ENCODE data around the gene PPP6R1.

The PPP6R1 gene

GRCh38 chr19:55241143-55241934 is 17.5 kb downstream of the PPP6R1 start:
- Mint-ChIP-seq H3K9me3 (no peaks in the 10 kb centered on the region), H3K27ac (ENCODE audit: low read depth) (no peak overlapping the region), H3K27me3 (no peaks in the 10 kb centered on the region), H3K4me1 (peaks cover 9% of the 10 kb centered on the region), H3K4me3 (no peak overlapping the region), H3K36me3 (ENCODE audit: insufficient read depth) (peaks cover 70% of the 10 kb centered on the region)
- no peak for DNase-seq (ENCODE audit: low spot score in 2 of 2)
- no peak for ATAC-seq (replicated peaks; ENCODE audit: extremely low read depth, poor library complexity, severe bottlenecking)

DNA sequence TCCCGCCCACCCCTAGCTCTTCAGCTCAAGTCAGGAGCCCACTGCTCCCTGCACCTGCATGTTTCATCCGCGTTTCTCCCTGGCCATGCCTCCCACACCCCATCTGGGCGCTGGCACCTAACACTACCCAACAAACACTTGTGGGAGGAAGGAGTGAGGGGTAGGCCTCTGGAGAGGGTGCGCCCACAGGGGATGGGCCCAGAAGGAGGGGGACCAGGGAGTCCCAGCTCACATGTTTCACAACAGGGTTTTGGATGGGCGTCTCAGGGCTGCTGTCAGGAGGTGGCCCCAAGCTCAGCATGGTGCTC is 18.1 kb downstream of the PPP6R1 start:
- DNase-seq (ENCODE audit: low spot score in 2 of 2) (no peak), ATAC-seq (replicated peaks; ENCODE audit: extremely low read depth, poor library complexity, severe bottlenecking) (no peak)
- Mint-ChIP-seq H3K27ac (ENCODE audit: low read depth) (no peak overlapping the region), H3K4me1 (peaks cover 15% of the 10 kb centered on the region), H3K4me3 (no peak overlapping the region), H3K27me3 (no peaks in the 10 kb centered on the region), H3K9me3 (no peaks in the 10 kb centered on the region), H3K36me3 (ENCODE audit: insufficient read depth) (peaks cover 72% of the 10 kb centered on the region)

GRCh38 chr19:55239004-55239403 is 19.8 kb downstream of the PPP6R1 start:
- H3K4me3 Mint-ChIP-seq: no peak overlapping the region
- H3K36me3 Mint-ChIP-seq (ENCODE audit: insufficient read depth): peaks cover 78% of the 10 kb centered on the region
- H3K9me3 Mint-ChIP-seq: no peaks in the 10 kb centered on the region
- peaks cover 27% of the 10 kb centered on the region for H3K4me1 Mint-ChIP-seq
- DNase-seq (ENCODE audit: low spot score in 2 of 2) (no peak), ATAC-seq (replicated peaks; ENCODE audit: extremely low read depth, poor library complexity, severe bottlenecking) (no peak)
- no peak overlapping the region for H3K27ac Mint-ChIP-seq (ENCODE audit: low read depth)
- H3K27me3 Mint-ChIP-seq: no peaks in the 10 kb centered on the region

GRCh38 chr19:55238030-55238429 is 20.8 kb downstream of the PPP6R1 start:
- Mint-ChIP-seq H3K27me3 (no peaks in the 10 kb centered on the region), H3K36me3 (ENCODE audit: insufficient read depth) (peaks cover 78% of the 10 kb centered on the region), H3K4me1 (peaks cover 28% of the 10 kb centered on the region), H3K27ac (ENCODE audit: low read depth) (no peak overlapping the region), H3K9me3 (no peaks in the 10 kb centered on the region), H3K4me3 (no peak overlapping the region)
- DNase-seq (ENCODE audit: low spot score in 2 of 2) (no peak), ATAC-seq (replicated peaks; ENCODE audit: extremely low read depth, poor library complexity, severe bottlenecking) (no peak)

DNA sequence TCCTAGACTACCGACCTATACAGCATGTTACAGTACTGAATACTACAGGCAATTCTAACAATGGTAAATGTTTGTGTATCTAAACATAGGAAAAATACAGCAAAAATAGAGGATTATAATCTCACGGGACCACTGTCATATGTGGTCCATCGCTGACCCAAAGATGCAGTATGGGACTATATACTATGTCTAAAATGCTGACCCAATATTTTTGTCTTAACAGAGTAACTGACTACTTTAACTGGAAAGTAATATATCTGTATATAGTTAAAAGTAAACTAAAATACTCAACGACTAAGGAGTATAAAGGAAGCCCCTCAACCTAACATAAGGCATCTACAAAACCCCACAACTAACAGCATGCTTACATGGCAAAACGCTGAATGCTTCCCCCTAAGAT is 25.8 kb downstream of the PPP6R1 start:
- no peak overlapping the region for H3K4me3 Mint-ChIP-seq
- no peaks in the 10 kb centered on the region for H3K9me3 Mint-ChIP-seq
- H3K27ac Mint-ChIP-seq (ENCODE audit: low read depth): no peak overlapping the region
- peaks cover 67% of the 10 kb centered on the region for H3K36me3 Mint-ChIP-seq (ENCODE audit: insufficient read depth)
- peaks cover 23% of the 10 kb centered on the region for H3K4me1 Mint-ChIP-seq
- DNase-seq (ENCODE audit: low spot score in 2 of 2) (no peak), ATAC-seq (replicated peaks; ENCODE audit: extremely low read depth, poor library complexity, severe bottlenecking) (no peak)
- H3K27me3 Mint-ChIP-seq: no peaks in the 10 kb centered on the region

DNA sequence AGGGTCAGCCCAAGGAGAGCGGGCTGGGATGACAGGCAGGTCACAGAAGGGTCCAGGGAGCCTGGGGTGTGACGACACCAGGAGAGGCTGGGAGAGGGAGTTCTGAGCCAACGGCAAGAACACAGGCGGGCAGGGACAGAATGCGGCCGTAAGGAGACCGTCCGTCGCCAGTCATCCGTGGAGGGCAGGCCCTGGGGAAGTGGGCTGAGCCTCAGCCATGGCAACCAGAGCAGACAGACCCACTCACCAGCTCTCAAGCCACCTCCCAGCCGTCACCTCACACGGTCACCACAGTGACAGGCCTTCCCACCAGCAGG is 26.6 kb downstream of the PPP6R1 start:
- ATAC-seq (replicated peaks; ENCODE audit: extremely low read depth, poor library complexity, severe bottlenecking): no peak
- peaks cover 60% of the 10 kb centered on the region for H3K36me3 Mint-ChIP-seq (ENCODE audit: insufficient read depth)
- no peaks in the 10 kb centered on the region for H3K9me3 Mint-ChIP-seq
- H3K4me3 Mint-ChIP-seq: no peak overlapping the region
- H3K27ac Mint-ChIP-seq (ENCODE audit: low read depth): no peak overlapping the region
- no peak for DNase-seq (ENCODE audit: low spot score in 2 of 2)
- no peaks in the 10 kb centered on the region for H3K27me3 Mint-ChIP-seq
- peaks cover 23% of the 10 kb centered on the region for H3K4me1 Mint-ChIP-seq

- H3K36me3 Mint-ChIP-seq (ENCODE audit: insufficient read depth): peaks cover 54% of the 10 kb centered on the region
- no peaks in the 10 kb centered on the region for H3K27me3 Mint-ChIP-seq
- no peak for ATAC-seq (replicated peaks; ENCODE audit: extremely low read depth, poor library complexity, severe bottlenecking)
- H3K9me3 Mint-ChIP-seq: no peaks in the 10 kb centered on the region
- H3K4me3 Mint-ChIP-seq: no peak overlapping the region
- no peak for DNase-seq (ENCODE audit: low spot score in 2 of 2)
- no peak overlapping the region for H3K27ac Mint-ChIP-seq (ENCODE audit: low read depth)
- peaks cover 22% of the 10 kb centered on the region for H3K4me1 Mint-ChIP-seq
Observed at GRCh38 chr19:55231391-55232285, 27.2 kb downstream of the PPP6R1 start.

DNA sequence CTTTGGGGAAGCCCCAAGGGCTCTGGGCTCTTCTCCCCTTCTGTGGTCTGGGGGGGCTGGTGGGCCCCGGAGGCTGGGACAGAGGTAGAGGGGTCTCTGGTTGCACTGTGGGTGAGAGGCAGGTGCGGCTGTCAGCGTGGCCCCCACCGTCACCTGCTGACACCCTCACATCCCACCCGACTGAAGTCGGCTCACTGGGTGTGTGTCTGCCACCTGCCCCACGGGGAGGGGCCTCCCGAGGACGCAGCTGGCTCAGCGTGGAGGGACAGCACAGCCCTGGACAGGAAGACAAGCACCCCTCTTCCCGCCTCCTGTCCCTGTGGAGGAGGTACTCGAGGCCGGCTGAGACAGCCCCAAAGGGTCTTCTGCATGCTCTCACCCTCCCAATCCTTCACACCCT is 28.0 kb downstream of the PPP6R1 start:
- Mint-ChIP-seq H3K27ac (ENCODE audit: low read depth) (no peak overlapping the region), H3K27me3 (no peaks in the 10 kb centered on the region), H3K4me3 (no peak overlapping the region), H3K9me3 (no peaks in the 10 kb centered on the region), H3K36me3 (ENCODE audit: insufficient read depth) (peaks cover 47% of the 10 kb centered on the region), H3K4me1 (peaks cover 13% of the 10 kb centered on the region)
- ATAC-seq (replicated peaks; ENCODE audit: extremely low read depth, poor library complexity, severe bottlenecking): no peak
- no peak for DNase-seq (ENCODE audit: low spot score in 2 of 2)

- ATAC-seq (replicated peaks; ENCODE audit: extremely low read depth, poor library complexity, severe bottlenecking) (no peak), DNase-seq (ENCODE audit: low spot score in 2 of 2) (no peak)
- Mint-ChIP-seq H3K27me3 (no peaks in the 10 kb centered on the region), H3K36me3 (ENCODE audit: insufficient read depth) (peaks cover 46% of the 10 kb centered on the region), H3K4me1 (peaks cover 18% of the 10 kb centered on the region), H3K9me3 (no peaks in the 10 kb centered on the region), H3K4me3 (no peak overlapping the region), H3K27ac (ENCODE audit: low read depth) (no peak overlapping the region)
Observed at GRCh38 chr19:55230329-55230728, 28.5 kb downstream of the PPP6R1 start.

DNA sequence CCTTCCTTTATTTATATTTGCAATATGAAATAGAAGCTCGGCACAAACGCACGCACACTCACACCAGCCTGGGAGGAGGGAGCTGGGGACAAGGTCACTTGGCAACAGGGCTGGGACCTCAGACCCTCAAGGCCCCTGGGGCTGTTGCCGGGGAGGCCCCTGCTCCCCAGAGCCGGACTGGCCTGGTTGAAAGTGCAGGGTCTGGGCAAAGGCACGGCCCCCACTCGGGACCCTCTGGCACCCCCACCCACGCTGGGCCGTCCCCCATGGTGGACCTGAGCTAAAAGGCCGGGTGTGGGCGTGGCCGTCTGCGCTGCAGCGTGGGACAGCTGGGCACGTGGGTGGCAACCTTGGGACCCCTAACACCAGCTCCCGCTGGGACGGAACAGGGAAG is 29.0 kb downstream of the PPP6R1 start:
- no peak overlapping the region for H3K27ac Mint-ChIP-seq (ENCODE audit: low read depth)
- DNase-seq (ENCODE audit: low spot score in 2 of 2) (no peak), ATAC-seq (replicated peaks; ENCODE audit: extremely low read depth, poor library complexity, severe bottlenecking) (no peak)
- no peaks in the 10 kb centered on the region for H3K9me3 Mint-ChIP-seq
- no peaks in the 10 kb centered on the region for H3K27me3 Mint-ChIP-seq
- H3K4me1 Mint-ChIP-seq: peaks cover 15% of the 10 kb centered on the region
- H3K4me3 Mint-ChIP-seq: no peak overlapping the region
- peaks cover 43% of the 10 kb centered on the region for H3K36me3 Mint-ChIP-seq (ENCODE audit: insufficient read depth)

- Mint-ChIP-seq H3K36me3 (ENCODE audit: insufficient read depth) (peaks cover 38% of the 10 kb centered on the region), H3K27me3 (no peaks in the 10 kb centered on the region), H3K4me3 (no peak overlapping the region), H3K4me1 (peaks cover 10% of the 10 kb centered on the region), H3K27ac (ENCODE audit: low read depth) (peak overlapping the region; percentile 53), H3K9me3 (no peaks in the 10 kb centered on the region)
- DNase-seq (ENCODE audit: low spot score in 2 of 2) (no peak), ATAC-seq (replicated peaks; ENCODE audit: extremely low read depth, poor library complexity, severe bottlenecking) (no peak)
Observed at GRCh38 chr19:55229145-55229788, 29.6 kb downstream of the PPP6R1 start.

DNA sequence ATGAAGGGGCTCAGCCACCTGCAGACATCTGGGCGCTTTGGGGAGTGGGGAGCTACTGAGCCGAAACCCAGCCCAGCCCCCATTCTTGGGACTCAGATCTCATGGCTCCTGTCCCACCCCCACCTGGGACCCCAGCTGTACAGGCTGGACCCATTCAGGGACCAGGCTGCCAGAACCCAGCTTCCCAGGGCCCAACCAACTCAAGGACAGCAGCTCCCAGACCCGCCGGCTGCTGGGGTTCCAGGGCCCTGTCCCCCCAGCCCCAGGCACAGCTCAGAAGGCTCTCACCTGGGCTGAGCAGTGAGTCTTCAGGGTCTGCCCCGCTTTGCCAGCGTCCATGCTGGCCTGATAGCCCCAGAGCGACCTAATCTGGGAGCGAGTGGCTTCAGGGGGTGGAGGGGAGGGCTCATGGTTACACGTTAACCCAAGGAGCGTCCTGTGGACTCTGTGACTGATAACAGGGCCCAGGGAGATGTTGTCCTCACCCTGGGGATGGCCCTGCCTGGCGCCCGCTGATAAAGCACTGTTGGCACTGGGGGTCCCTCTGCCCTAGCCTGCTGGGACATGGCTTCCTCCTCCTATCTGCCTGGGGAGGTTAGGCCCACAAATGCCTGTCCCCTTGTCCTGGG is 30.3 kb downstream of the PPP6R1 start, which contains the start of gene TMEM86B:
TMEM86B (minus strand) TSS at position 361 of the 629 bp plus-strand sequence; CDS start at position 339, 22 bp downstream.
- no peak for ATAC-seq (replicated peaks; ENCODE audit: extremely low read depth, poor library complexity, severe bottlenecking)
- DNase-seq (ENCODE audit: low spot score in 2 of 2): no peak
- H3K27ac Mint-ChIP-seq (ENCODE audit: low read depth): peak within 1 kb of the TSS; percentile 79
- peaks cover 30% of the 10 kb centered on the region for H3K36me3 Mint-ChIP-seq (ENCODE audit: insufficient read depth)
- no peaks in the 10 kb centered on the region for H3K9me3 Mint-ChIP-seq
- H3K27me3 Mint-ChIP-seq: no peaks in the 10 kb centered on the region
- H3K4me1 Mint-ChIP-seq: peaks cover 6% of the 10 kb centered on the region
- no peak within 1 kb of the TSS for H3K4me3 Mint-ChIP-seq
